BJ (cell line): ENCODE results near the gene TGM1. TPM values are rescaled to one million over a fixed set of nuclear protein-coding genes. Genes with fewer than 3 reads are reported as not detected.

Experiments used
- CTCF ChIA-PET: fragments of 350-600 bp; formaldehyde crosslinking; extraction: SDS; loops from one replicate; lab custom pipeline; 2021; ENCODE audit warnings: antibody characterized with exemption, inconsistent platforms; lab: Yijun Ruan, JAX
- POLR2A ChIA-PET: fragments of 300-600 bp; sonication (Branson Sonifier 250); formaldehyde crosslinking; extraction: SDS; loops from one replicate; lab custom pipeline; 2021; ENCODE audit warnings: antibody characterized with exemption; lab: Charles Lee
- DNase-seq: peaks from one replicate; pipeline ENCODE4 v3.0.0-alpha.2; 2011; ENCODE audit warnings: low read depth
- H3K27me3 ChIP-seq: 2 replicates; pipeline ENCODE4 v1.6.0; 2011; ENCODE audit warnings: low read length; ENCODE audit not compliant: control insufficient read depth, insufficient read depth
- H3K36me3 ChIP-seq: 2 replicates; pipeline ENCODE4 v1.5.1; 2011; ENCODE audit warnings: low read length; ENCODE audit not compliant: control insufficient read depth, insufficient read depth
- H3K4me3 ChIP-seq: 2 replicates; pipeline ENCODE4 v1.5.1; 2011; ENCODE audit warnings: low read depth, mild to moderate bottlenecking, control low read depth, low read length
- polyA plus RNA-seq: library from polyadenylated mRNA; depleted of rRNA; stranded (reverse); fragments of >200 nt; gene quantifications from 2 replicates; pipeline ENCODE4 v1.2.3, GENCODE V29; 2011
- TF ChIP-seq, protein P1 (sequence below): IDR thresholded peaks from 2 replicates; pipeline ENCODE4 v1.5.1; 2011; ENCODE audit warnings: low read depth, mild to moderate bottlenecking, control low read depth, inconsistent platforms, low read length, moderate library complexity; ENCODE audit not compliant: insufficient read depth

TGM1 gene
- polyA plus RNA-seq, 1 experiment = 2.9 TPM

DNA sequence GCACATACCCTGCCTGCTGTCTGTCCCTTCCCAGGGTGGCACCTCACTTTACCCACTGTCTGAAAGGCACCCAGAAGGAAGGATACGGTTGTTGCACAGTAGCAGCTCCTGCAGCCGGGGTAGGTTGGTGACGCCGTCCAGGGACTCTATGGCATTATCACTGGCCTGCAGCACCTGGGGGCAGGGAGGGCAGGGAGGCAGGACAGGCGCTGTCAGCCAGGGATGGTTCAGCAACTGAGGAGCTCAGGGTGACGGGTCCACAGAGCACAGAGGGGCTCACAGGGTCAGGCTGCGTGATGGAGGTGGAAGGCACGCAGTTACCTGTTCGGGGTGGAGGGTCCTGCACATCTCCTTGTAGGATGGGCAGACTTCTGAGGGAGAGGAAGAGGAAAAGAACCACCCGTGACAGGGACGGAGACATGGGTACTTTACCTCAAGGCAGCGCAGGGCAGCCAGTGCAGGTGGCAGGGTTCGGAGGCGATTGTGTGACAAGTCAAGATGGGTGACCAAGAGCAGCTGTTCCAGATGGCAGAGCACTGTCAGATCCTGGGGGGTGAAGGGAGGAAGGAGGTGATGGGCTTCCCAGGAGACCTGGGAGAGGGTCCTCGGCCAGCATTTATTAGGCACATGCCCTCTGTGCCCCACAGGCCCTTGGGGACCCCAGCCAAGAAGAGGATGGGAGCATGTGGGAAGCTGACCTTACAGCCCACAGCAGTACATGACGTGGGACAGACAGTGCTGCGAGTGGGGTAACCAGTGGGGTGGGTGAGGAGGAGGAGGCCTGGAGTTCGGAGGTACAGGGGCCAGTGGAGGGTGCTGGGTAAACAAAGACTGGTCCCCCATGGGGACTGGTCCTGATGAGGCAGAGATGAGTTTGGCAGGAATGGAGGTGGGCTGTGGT, 3.6 kb upstream of the TGM1 start:
- Histone ChIP-seq H3K4me3 (no peak overlapping the region), H3K27me3 (no peaks in the 10 kb centered on the region), H3K36me3 (peaks cover 20% of the 10 kb centered on the region)
- ChIA-PET CTCF (interaction anchor here (0.9 kb wide), 1 partner anchor 9 kb away, joined by 3 read pairs; no protein-coding TSS in a partner anchor), POLR2A (no interaction called here)
- no peak for DNase-seq
- TF ChIP-seq, protein P1, sequence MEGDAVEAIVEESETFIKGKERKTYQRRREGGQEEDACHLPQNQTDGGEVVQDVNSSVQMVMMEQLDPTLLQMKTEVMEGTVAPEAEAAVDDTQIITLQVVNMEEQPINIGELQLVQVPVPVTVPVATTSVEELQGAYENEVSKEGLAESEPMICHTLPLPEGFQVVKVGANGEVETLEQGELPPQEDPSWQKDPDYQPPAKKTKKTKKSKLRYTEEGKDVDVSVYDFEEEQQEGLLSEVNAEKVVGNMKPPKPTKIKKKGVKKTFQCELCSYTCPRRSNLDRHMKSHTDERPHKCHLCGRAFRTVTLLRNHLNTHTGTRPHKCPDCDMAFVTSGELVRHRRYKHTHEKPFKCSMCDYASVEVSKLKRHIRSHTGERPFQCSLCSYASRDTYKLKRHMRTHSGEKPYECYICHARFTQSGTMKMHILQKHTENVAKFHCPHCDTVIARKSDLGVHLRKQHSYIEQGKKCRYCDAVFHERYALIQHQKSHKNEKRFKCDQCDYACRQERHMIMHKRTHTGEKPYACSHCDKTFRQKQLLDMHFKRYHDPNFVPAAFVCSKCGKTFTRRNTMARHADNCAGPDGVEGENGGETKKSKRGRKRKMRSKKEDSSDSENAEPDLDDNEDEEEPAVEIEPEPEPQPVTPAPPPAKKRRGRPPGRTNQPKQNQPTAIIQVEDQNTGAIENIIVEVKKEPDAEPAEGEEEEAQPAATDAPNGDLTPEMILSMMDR = no peak

DNA sequence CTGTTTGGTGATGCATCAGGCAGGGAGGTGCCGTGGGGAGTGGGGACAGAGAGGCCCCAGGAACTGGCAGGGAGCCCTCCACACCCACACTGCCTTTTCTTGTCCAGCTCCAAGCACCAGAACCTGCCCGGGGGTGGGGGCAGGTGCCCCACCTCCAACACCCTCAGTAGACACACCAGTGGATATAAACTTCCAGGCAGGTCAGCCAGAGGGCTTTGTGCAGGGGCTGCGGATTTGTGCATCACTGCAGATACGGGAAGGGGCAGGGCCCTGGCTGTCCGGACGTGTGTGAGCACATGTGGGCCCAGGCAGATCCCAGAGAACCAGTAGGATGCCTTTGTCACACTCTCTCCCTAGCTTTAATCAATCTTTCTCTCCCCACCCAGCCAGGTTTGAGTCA, 1.3 kb upstream of the TGM1 start:
- no peak overlapping the region for H3K4me3 ChIP-seq
- POLR2A ChIA-PET = no interaction called here
- TF ChIP-seq, protein P1 = no peak
- no peak for DNase-seq
- peaks cover 20% of the 10 kb centered on the region for H3K36me3 ChIP-seq
- H3K27me3 ChIP-seq = no peaks in the 10 kb centered on the region
- CTCF ChIA-PET = interaction anchor here (1.0 to 3.9 kb wide), 5 partner anchors 12 to 33 kb away, joined by 3 to 15 read pairs (median 3); no protein-coding TSS in a partner anchor

DNA sequence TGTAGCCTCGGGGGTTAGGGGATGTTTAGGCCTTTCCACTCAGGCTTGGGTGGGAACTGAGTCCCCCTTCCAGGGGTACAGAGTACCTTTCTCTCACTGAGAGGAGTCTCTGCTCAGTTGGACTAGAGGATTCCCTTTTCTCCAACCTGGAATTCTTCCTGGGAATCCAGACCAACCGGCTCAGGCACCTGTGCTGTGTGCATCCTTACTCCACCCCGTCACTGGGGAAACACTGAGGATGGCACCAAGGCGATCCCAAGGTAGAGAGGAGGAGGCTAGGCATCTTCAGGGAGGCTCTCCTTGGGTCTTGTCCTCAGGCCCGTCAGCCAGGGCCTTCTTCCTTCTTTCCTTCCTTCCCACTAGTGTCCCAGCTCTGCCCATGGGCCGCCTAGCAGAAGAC, 871 bp upstream of the TGM1 start:
- no peak for DNase-seq
- Histone ChIP-seq H3K4me3 (no peak overlapping the region), H3K27me3 (no peaks in the 10 kb centered on the region), H3K36me3 (peaks cover 17% of the 10 kb centered on the region)
- ChIA-PET POLR2A (no interaction called here), CTCF (interaction anchor here (1.0 to 3.9 kb wide), 5 partner anchors 7 to 21 kb away, joined by 3 to 16 read pairs (median 4); partner anchors contain the start of gene RABGGTA)
- TF ChIP-seq, protein P1 = no peak

DNA sequence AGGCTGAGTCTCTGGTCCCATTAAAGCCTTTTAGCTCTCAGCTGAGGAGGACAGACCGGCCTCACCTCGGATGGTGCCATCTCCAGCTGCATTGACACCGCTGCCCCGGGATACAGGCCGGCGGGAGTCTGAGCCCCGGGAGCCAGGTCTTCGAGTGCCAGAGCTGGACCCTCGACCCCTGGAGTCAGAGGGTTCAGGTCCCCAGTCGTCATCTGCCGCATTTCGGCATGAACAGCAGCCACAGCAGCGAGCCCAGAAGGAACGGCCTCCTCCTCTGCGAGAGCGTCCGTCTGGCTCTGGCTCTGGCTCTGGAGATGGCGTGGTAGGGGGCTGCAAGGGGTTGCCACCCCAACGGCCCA, 1.0 kb downstream of the TGM1 start:
- TF ChIP-seq, protein P1 = no peak
- H3K4me3 ChIP-seq = no peak overlapping the region
- POLR2A ChIA-PET = no interaction called here
- H3K36me3 ChIP-seq = peaks cover 8% of the 10 kb centered on the region
- H3K27me3 ChIP-seq = no peaks in the 10 kb centered on the region
- CTCF ChIA-PET = interaction anchor here (1.1 to 3.9 kb wide), 5 partner anchors 9 to 170 kb away, joined by 3 to 16 read pairs (median 12); partner anchors contain the start of genes RABGGTA and TINF2
- no peak for DNase-seq

DNA sequence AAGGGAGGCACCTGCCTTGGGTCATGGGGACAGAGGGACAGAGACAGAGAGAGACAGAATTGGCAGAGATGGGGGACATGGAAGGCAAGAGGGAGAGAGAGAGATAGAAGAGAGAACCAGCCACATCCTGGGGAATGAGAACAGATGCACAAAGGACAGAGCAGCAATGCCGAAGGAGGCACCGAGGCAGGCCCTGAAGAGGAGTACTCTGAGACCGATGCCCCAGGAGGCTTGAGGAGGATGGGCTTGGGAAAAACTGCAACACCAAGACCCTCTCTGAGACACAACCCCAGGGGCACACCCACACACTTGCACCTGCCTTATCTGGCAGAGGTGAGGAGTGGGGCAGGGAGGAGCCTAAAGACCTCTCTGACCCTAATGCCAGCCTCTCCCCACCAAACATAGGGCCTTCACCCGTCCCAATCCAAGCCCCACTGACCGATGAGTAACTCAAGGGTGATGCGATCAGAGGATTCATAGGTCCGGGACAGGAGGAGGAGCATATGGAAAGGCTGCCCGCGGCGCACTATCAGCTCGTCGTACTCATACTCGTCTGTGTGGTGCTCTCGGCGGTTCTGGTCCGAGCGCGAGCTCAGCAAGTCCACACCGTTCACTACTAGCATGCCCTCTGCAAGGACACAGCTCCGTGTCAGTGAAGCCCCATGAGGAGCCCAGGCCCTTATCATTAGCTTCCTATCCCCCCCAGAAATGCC, 1.6 kb downstream of the TGM1 start:
- TF ChIP-seq, protein P1 = no peak
- Histone ChIP-seq H3K4me3 (no peak overlapping the region), H3K36me3 (peaks cover 4% of the 10 kb centered on the region), H3K27me3 (no peaks in the 10 kb centered on the region)
- no peak for DNase-seq
- CTCF ChIA-PET = interaction anchor here (1.1 to 3.9 kb wide), 4 partner anchors 9 to 72 kb away, joined by 3 to 16 read pairs (median 14); partner anchors contain the start of genes RABGGTA and TINF2
- POLR2A ChIA-PET = interaction anchor here (0.6 kb wide), 1 partner anchor 117 kb away, joined by 3 read pairs; no protein-coding TSS in a partner anchor
